Hepatic stellate cell (primary cell): ENCODE data around the gene NFIC.
A peak's percentile ranks its signal among the peaks of the same experiment; 100 is the strongest.

Experiments used
- DNase-seq: peaks from one replicate; pipeline ENCODE4 v3.0.0; 2011; ENCODE audit warnings: low spot score

Gene NFIC

GRCh38 chr19:3359015-3359918 is 7.1 kb upstream of the NFIC start:
- peak; percentile 87 for DNase-seq

- DNase-seq = peak; percentile 70
Observed at GRCh38 chr19:3359919-3360420, 6.4 kb upstream of the NFIC start.

GRCh38 chr19:3360421-3361383 is 5.7 kb upstream of the NFIC start:
- peak; percentile 75 for DNase-seq

- no peak for DNase-seq
Observed at GRCh38 chr19:3361384-3362216, 4.8 kb upstream of the NFIC start.

- no peak for DNase-seq
Observed at GRCh38 chr19:3362217-3362906, 4.0 kb upstream of the NFIC start.

GRCh38 chr19:3363841-3364500 is 2.4 kb upstream of the NFIC start:
- DNase-seq = no peak

- DNase-seq = no peak
Observed at GRCh38 chr19:3364501-3364858, 1.9 kb upstream of the NFIC start.

- peak; percentile 34 for DNase-seq
Observed at GRCh38 chr19:3365093-3365835, 1.1 kb upstream of the NFIC start.

GRCh38 chr19:3366753-3367627 is 607 bp downstream of the NFIC start:
- DNase-seq = peak; percentile 43

GRCh38 chr19:3367628-3368440 is 1.5 kb downstream of the NFIC start:
- DNase-seq = peak; percentile 40

- DNase-seq = no peak
Observed at GRCh38 chr19:3368441-3368795, 2.0 kb downstream of the NFIC start.

GRCh38 chr19:3368848-3369336 is 2.5 kb downstream of the NFIC start:
- peak; percentile 50 for DNase-seq

GRCh38 chr19:3369337-3370213 is 3.2 kb downstream of the NFIC start:
- peak; percentile 82 for DNase-seq

GRCh38 chr19:3370214-3370720 is 3.9 kb downstream of the NFIC start:
- no peak for DNase-seq

GRCh38 chr19:3370728-3371591 is 4.6 kb downstream of the NFIC start:
- no peak for DNase-seq

GRCh38 chr19:3372413-3372812 is 6.0 kb downstream of the NFIC start:
- DNase-seq = no peak
